NT2/D1 (cell line): Measurements from ENCODE around the gene ZNF628.

Experiments used
- DNase-seq: peaks from one replicate; pipeline ENCODE4 v3.0.0-alpha.2; 2011; ENCODE audit warnings: low read depth, low spot score
- H3K27me3 ChIP-seq: 2 replicates; pipeline ENCODE4 v1.6.0; 2011; ENCODE audit warnings: mild to moderate bottlenecking; ENCODE audit not compliant: insufficient read length, insufficient read depth
- H3K36me3 ChIP-seq: 2 replicates; pipeline ENCODE4 v1.6.1; 2011; ENCODE audit warnings: mild to moderate bottlenecking, low read length, mixed read lengths; ENCODE audit not compliant: insufficient read depth, insufficient read length
- H3K4me1 ChIP-seq: 2 replicates; pipeline ENCODE4 v1.5.1; 2011; ENCODE audit not compliant: insufficient read depth, insufficient read length
- H3K4me3 ChIP-seq: 2 replicates; pipeline ENCODE4 v1.5.1; 2011; ENCODE audit warnings: low read depth; ENCODE audit not compliant: insufficient read length
- H3K9ac ChIP-seq: 2 replicates; pipeline ENCODE4 v1.6.0; 2011; ENCODE audit warnings: low read depth; ENCODE audit not compliant: insufficient read length
- H3K9me3 ChIP-seq: 2 replicates; pipeline ENCODE4 v1.5.1; 2011; ENCODE audit warnings: mild to moderate bottlenecking, low read length; ENCODE audit not compliant: insufficient read depth
- SUZ12 ChIP-seq: IDR thresholded peaks from 2 replicates; pipeline ENCODE4 v1.6.1; 2011; ENCODE audit not compliant: insufficient read length, insufficient read depth; ENCODE audit errors: extremely low read depth
- YY1 ChIP-seq: IDR thresholded peaks from 2 replicates; pipeline ENCODE4 v1.6.1; 2011; ENCODE audit not compliant: insufficient read length, insufficient read depth
- ZNF274 ChIP-seq: IDR thresholded peaks from 2 replicates; pipeline ENCODE4 v1.6.1; 2011; ENCODE audit warnings: mild to moderate bottlenecking, low read depth, low read length

ZNF628 gene

DNA sequence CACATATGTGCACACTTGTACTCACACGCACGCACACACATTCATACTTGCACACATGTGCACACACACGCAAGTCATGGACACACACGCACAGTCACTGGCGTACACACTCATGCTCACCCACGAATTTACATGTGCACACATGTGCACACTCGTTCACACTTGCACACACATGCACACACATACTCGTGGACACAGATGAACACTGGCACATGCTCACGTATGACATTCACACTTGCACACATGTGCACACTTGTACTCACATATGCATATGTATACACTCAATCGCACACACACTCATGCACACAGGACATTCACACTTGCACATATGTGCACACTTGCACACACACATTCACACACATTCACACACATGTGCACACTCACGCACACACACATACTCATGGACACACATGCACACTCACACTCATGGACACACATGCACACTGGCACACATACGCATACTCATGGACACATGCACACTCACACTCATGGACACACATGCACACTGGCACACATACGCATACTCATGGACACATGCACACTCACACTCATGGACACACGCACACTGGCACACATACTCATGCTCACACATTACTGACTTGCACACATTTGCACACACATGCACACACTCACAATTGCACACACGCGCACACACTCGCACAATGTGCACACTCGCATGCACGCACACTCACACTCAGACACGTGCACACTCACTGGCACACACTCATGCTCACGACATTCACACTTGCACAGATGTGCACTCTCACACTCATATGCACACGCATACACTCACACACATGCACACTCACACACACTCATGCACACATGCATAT is 51.0 kb downstream of the ZNF628 start:
- Histone ChIP-seq H3K9ac (no peak overlapping the region), H3K4me3 (no peak overlapping the region), H3K36me3 (peaks cover 5% of the 10 kb centered on the region), H3K9me3 (no peaks in the 10 kb centered on the region), H3K27me3 (no peaks in the 10 kb centered on the region), H3K4me1 (peaks cover 15% of the 10 kb centered on the region)
- no peak for DNase-seq
- TF ChIP-seq SUZ12 (no peak), ZNF274 (no peak), YY1 (no peak)

DNA sequence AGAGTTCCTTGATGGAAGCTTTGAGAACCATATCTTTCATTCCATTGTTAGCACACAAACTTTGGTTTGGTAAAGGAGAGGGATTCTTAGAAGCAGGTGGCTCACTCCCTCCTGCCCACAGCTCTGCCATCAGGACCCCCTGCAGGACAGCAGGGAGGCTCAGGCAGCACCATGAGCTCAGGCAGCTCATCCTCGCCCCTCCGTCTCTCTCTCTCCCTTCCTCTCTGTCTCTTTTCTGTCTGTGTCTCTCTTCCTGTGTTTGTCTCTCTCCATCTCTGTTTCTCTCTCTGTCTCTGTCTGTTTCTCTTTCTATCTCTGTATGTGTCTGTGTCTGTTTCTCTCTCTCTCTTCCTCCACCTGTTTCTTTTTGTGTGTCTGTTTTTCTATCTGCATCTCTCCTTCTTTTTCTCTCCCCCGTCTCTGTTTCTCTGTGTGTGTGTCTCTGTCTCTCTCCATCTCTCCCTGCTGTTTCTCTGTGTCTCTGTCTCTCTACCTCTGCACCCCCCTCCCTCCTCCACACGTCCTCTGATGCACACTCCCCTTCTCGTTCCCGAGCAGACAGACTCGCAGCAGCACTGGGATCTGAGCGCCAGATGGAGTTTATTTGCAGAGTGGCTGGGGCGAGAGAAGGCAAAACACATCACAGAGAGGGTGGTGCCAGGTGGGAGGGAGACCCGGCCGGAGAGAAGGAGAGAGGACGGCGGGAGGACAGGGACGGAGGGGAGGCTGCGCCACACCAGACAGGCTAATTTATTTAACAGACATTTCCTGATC is 51.8 kb downstream of the ZNF628 start:
- TF ChIP-seq SUZ12 (no peak), YY1 (no peak), ZNF274 (no peak)
- H3K36me3 ChIP-seq: peaks cover 5% of the 10 kb centered on the region
- H3K9me3 ChIP-seq: no peaks in the 10 kb centered on the region
- no peak overlapping the region for H3K4me3 ChIP-seq
- H3K4me1 ChIP-seq: peaks cover 15% of the 10 kb centered on the region
- DNase-seq: no peak
- no peaks in the 10 kb centered on the region for H3K27me3 ChIP-seq
- H3K9ac ChIP-seq: peak overlapping the region; percentile 51

DNA sequence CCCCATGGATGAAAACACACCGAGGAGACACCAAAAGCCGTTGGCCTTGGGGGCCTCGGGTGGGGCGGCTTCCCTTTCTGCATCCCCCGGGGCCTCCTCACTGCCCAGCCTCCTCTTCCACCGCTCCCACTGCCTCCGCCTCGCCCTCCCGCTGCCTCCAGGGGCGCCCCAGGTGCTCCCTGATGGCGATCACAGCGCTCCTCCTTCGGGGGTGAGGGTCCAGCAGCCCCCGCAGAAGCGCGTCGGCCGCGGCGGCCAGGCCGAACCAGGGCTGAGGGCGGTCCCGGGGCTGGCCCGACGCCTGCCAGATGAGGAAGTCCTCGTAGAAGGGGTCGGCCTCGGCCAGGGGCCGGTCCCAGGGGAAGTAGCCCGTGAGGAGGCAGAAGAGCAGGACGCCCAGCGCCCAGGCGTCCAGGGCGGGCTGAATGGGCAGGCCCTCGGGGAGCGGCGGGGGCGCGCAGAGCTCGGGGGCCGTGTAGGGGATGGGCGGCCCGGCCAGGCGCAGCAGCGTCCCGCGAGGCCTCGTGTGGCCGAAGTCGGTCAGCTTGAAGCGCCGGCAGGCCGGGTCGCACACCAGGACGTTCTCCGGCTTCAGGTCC is 53.3 kb downstream of the ZNF628 start:
- no peak for DNase-seq
- H3K4me3 ChIP-seq: no peak overlapping the region
- no peak overlapping the region for H3K9ac ChIP-seq
- H3K4me1 ChIP-seq: peaks cover 15% of the 10 kb centered on the region
- no peaks in the 10 kb centered on the region for H3K9me3 ChIP-seq
- H3K27me3 ChIP-seq: no peaks in the 10 kb centered on the region
- H3K36me3 ChIP-seq: peaks cover 5% of the 10 kb centered on the region
- no peak for TF ChIP-seq ZNF274
- TF ChIP-seq SUZ12: no peak
- no peak for TF ChIP-seq YY1

DNA sequence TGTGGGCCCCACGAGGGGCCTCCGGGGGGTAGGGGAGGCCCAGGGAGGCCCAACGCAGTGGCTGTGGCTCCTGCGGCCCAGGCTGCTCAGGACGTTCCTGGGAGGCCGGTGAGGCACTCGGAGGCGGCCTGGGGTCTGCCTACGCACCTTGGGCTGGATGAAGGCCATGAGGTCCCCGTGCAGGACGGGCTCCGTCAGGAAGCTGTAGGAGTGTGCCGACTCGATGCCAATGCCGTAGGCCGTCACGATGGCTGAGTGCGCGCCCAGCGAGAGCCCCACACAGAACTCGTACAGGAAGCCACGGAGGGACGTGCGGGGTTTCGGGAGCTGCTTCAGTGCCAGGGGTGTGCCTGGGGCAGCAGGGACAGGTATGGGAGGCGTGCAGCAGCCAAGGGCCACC is 54.6 kb downstream of the ZNF628 start:
- H3K9me3 ChIP-seq: no peaks in the 10 kb centered on the region
- H3K27me3 ChIP-seq: no peaks in the 10 kb centered on the region
- TF ChIP-seq ZNF274 (no peak), SUZ12 (no peak), YY1 (no peak)
- peaks cover 5% of the 10 kb centered on the region for H3K36me3 ChIP-seq
- no peak overlapping the region for H3K9ac ChIP-seq
- no peak overlapping the region for H3K4me3 ChIP-seq
- no peak for DNase-seq
- H3K4me1 ChIP-seq: peaks cover 17% of the 10 kb centered on the region
